ENCODE results near the gene RPS27L.

The RPS27L gene

DNA sequence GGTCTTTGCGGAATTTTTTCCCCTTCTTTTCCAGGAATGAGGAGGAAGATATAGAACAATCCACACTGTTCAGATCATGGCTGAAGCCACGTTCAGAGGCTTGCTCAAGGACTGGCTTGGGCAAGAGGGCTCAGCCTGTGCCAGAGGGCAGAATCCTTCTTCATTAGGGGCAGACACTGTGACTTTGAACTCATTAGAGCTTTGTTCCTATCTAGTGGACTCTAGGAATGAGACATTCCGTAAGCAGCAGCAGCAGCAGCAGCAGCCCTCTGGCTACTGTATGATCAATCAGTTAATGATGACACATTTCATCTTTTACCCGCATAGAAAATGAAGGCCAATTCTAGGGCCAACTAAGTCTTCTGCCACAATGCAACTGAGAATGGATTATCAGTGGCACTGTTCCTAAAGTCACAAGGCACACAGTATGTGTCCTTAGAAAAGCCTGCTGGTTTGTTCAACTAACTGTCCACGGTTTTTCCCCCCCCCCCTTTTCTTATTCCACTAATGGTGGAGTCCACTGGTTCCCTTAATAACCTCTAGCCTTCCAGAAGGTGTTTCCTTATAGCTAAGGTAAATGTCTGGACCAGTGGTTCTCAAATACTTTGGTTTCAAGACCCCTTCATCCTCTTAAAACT, 30.4 kb upstream of the RPS27L start:
- no peak for DNase-seq

DNA sequence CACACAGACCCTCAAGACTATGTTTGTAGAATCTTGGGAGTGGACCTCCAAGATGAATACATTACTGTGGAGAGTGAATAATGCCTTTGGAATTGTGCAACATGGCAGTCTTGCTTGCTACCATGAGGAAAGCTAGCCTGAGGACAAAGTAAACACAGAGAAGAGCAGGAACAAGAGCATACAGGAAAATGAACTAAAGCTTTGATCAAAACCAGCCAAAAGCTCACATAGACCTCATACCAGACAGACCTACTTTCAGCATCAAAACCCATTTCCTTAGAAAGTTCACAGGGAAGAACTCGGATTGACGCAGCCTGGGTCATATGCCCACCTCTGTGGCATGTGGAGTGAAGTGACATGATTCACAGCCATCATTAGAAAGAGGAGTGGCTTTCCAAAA, 28.8 kb upstream of the RPS27L start:
- DNase-seq: no peak

DNA sequence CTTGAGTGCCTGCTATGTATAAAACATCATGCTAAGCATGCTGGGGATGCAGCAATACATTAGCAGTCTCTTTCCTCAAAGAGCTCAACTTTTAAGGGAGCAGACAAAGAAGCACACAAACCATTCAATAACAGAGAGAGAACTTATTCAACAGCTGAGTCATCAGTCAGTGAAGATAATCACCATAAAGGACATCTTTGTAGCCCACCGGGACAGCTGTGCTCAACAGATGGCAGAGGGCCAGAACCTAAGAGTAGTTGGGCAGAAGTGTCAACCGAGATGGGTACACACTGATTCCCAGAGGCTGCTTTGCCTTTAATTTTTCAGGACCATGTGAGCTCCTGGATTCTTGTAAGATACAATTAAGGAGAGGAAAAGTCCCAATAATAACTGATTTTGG, 27.9 kb upstream of the RPS27L start:
- DNase-seq: no peak

DNA sequence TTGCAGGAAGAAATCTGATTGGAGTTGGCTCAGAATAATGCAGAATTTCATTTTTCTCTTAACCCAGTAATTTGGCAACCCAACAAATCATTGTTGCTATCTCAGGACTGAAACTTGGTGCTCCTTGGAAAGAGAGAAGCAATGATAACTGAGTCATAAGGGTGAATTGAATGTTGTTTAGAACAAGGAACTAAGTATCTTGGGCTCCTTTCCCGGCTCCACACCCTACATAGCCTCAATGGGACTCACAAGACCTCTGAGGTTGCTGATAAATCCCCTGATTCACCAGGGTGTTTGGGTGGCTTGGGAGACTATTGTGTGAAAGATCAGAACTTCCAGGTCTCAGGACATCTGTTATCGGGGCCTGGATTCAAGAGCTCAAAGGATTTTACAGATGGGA, 24.4 kb upstream of the RPS27L start:
- no peak for DNase-seq

DNA sequence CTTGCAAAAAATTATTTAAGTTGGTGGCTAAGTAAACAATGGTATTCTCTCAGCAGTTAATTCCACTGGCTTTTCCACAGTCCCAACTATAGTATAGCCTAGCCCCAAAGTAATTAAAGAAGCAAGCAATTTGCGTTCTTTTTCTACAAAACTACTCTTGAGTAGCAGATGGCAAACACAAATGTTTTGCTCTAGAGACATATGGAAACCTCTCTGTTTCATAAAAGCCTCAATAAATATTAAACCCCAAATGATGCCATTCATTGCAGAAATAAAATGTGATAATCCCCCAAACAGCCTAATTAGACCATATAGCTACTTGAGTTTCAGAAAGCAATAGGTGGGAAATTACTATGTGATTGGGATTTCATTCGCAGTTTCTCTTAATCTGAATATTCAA, 23.5 kb upstream of the RPS27L start:
- DNase-seq: no peak

DNA sequence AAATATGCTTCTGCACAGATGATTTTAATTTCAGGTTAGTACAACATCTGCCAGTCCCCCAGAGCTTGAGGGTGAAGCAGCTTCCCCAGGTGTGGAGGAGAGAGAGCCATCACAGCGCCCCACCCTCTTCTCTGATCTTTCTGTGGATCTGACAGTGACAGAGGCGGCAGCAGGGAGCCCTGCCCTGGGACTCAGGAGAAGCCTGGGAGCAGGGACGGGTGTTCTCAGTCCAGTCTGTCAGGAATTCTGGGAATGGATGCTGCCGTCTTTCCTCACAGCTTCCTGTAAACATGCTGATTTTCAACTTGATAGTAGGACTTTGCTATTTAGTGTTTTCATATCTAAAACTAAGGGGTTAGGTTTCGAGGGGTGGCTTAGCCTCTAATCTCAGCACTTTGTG, 20.8 kb upstream of the RPS27L start:
- no peak for DNase-seq

DNA sequence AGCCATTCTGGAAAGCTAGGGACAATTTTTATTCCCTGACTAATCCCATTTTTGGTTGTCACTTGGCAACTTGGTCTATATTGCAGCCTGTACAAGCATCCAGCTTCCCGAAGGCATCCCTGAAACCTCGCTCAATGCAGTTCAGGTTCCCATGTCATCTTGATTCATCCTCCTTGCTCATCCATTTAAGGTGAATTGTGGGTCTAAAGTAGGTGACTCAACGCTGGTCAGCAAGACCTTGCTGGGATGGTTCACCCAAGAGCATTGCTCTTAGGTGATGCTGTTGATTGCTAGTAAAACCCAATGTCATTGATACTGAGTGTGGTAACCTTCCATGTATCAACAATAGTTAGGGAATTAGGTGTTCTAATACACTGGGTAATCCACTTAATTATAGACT, 19.0 kb upstream of the RPS27L start:
- no peak for DNase-seq

DNA sequence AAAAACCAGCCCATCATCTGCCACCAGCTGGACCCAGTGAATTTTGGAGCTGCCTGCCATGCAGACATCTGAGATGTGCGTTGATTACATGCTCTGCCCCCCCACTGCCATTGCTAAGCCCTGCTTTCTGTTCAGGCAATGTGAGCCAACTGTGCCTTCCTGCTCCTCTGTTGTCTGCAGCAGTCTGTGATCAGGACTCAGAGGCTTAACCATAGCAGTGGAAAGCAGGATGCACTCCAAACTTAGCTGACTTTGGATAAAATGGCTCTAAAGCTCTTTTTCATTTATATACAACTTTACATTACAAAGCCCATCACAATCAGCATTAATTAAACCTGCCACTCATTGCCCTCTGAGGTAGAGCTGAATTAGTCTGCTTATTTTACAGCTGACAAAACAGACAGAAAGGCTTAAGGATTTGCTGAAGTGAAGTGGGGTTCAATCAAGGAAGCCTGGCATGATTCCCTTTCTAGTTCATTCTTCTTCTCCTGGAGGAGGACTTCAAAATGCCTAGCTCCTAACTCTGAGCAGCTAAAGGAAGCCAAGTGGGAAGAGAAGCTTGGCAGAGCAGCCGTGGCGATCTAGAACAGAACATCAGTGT, 15.7 kb upstream of the RPS27L start:
- no peak for DNase-seq

DNA sequence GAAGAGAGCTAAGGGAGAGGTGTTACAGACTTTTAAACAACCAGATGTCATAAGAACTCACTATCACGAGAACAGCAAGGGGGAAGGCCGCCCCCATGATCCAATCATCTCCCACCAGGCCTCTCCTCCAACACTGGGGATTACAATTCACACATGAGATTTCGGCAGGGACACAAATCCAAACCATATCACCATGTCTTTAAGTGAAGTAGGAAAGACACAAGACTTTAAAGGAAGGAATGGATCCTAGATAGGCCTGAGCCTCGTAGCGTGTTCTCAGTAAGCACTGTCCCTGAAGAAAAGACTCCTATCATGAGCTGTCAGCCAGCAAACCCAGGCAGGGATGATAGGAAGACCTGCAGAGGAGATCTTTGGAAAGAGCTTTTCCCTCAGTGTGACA, 15.1 kb upstream of the RPS27L start:
- DNase-seq: no peak

DNA sequence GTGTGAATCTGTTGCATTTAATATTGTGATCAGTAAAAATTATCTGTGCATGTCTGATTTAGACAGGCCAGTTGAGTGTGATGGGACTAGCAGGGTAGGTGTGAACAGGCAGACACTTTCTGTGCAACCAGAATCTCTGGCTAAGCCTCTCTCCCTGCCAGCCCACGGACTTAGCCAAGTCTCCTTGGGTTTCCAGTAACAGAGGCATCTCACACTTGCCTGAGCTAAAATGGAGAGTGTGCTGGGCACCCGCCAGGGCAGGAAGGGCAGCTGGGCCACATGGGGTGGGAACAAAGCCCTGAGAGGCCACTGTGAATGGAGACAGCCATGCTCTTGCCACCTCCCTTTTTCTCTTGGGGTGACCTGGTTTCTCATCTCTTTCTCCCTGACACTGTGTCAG, 12.5 kb upstream of the RPS27L start:
- no peak for DNase-seq

DNA sequence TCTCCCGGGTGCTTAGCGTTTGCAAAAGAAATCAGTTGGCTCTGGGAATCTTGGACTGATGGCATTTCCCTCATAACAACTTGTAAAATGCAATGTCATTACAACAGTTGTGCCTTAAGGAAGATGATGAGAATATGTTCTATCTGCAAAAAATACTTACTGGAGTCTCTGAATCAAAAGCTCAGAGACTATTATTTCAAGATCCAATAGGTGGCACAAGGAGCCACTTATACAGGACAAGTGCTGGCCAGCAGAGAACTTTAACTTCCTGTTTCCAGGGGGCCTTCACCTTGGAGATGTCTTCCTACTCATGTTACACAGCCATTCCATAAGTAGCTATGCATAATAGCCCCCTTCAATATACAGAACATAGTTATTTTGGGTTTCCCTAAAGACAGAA, 8.9 kb upstream of the RPS27L start:
- DNase-seq: no peak

DNA sequence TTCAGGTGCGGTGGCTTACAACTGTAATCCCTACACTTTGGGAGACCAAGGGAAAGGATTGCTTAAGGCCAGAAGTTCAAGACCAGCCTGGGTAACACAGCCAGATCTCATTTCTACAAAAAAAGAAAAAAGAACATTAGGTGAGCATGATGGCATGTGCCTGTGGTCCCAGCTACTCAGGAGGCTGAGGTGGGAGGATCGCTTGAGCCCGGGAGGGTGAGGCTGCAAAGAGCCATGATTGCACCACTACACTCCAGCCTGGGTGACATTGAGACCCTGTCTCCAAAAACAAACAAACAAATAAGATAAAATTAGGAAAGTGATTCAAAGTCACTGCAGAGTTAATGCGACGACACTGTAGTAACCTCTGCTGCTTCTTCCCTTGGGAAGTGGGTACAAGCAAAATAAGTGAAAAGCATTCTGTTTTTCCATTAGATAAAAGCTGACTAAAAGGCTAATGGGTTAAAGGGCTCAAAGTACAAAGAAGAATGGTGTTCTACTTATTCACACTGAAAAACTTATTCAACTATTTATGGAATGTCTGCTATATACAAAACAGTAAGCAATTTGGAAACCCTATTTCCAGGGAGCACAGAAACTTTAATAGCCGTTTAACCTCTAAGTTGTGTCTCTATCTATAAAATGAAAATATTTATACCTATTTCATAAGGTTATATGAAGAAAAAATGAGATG, 8.0 kb upstream of the RPS27L start:
- no peak for DNase-seq

DNA sequence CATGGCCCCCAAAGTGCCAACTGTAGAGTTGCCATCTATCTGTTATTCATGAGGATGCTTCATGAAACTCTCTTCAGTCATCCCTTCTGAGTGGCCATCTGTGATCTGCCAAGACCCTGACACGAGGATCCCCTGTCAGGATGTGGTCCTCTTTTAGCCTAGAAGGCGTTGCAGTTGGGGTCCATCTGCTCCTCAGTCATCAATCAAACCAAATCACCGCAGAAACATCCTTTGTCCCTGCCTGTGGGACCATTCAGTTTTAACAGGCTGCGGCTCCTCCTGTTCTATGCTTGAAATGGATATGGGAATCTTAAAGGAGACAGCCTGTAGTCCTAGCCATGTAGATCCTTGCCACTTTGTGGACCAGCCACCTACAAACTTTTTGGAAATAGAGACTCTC, 5.9 kb upstream of the RPS27L start:
- DNase-seq: no peak

DNA sequence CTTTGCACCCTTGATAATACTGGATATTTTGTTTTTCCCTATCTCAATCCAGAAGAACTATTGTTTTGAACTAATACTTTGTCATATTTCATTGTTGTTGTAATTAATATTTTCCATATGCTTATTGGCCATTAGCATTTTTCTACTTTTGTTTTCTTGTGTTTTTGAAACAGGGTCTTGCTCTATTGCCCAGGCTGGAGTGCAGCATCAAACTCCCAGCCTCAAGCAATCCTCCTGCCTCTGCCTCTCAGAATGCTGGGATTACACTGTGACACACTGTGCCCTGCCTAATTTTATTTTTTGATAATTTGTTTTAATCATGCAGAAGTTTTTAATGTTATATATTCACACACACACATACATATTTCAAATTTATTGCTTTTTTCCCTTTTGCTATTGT, 3.4 kb upstream of the RPS27L start:
- no peak for DNase-seq

DNA sequence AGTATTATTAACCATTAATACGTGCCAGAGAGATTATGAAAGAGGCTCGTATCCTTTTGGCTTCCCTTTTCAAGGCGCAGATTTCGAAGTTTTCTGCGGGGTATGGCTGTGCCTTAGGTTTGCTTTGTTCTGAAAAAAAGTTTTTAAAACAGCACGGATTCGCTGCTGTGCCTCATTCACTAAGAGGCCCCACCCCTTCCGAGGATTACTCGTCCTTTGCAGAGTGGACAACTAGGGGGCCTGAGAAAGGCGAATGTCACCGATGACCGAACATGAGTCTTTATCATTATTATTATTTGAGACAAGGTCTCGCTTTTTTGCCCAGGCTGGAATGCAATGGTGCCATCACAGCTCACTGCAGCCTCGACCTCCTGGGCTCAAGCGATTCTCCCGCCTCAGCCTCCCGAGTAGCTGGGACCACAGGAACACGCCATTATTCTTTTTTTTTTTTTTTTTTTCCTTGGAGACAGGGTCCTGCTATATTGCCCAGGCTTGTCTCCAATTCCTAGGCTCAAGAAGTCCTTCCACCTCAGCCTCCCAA, 684 bp upstream of the RPS27L start:
- DNase-seq: peak in 1 of 2 donors; percentile 11

DNA sequence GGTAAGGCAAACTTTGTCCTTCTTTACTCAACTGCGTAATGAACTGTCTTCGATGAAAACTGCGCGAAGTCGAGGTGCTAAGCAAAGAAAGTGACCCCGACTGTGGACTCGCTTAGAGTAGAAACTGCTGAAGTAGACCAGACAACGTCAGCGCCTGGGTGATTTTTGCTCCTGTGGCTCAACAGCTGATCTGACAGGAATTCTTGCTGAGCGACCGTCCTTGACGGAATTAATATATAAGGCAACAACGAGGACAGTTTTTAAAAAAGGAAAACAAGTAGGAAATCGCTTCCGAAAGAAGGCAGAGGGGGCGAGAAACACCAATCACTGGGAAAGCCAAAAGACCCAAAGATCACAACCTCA, 541 bp downstream of the RPS27L start:
- peak in 1 of 2 donors; percentile 9 for DNase-seq

DNA sequence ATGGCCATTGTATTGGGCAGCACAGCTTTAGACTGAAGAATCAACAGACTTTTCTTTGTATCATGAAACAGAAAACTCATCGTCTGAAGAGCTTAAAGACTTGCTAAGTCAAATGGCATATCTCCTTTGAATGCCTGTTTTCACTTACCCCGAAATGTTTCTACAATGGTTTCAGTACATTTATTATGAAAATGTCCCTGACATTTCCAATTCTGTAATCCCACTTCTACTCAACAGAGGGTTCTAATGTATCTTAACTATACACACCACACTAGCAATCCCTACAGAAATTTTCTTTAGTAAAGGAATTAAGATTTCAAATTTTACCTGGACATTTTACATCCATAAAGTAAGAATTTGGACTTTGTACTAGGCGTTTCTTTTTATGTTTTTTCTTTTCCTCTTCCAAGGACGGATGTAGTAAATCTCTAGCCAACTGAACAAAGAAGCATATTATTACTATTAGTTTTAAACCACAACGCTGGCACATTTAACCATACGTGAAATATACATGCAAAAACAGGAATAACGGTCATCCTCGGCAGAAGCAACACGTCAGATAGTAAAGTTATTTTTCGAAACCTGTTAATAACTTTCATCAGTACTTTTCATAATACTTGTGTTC, 1.1 kb downstream of the RPS27L start:
- no peak for DNase-seq

DNA sequence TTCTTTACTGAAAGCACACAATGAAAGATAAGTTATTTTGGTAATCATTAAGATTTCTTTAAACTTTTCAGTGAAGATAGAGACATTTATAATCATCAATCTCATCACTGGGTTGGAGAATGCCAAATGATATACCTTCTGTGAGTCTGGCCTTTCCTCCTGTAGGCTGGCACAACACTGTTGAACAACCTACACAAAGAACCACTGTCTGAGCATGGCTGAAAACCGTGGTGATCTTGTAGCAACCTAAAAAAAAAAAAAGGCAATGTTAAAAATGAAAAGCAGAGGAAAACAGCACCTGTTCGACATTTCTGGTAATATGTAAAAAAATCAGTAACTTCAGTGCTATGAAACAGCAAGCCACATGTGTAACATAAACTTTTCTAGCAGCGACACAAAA, 1.8 kb downstream of the RPS27L start:
- DNase-seq: no peak

DNA sequence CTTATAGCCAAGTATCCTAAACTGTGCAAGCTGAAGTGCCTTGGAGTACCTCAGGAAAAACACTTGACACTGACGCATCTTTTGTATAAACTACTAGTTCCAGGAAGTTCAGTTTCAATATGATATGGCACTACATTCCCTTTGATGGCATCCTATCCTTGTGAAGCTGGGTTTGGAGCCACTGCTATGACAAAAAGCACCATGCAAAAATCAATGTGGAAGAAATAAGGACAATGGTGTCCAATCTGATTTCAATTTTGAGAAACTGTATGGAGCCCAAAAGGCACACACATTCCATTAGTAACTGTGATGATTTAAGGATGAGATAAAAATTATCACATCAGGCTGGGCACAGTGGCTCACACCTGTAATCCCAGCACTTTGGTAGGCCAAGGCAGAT, 5.6 kb downstream of the RPS27L start:
- DNase-seq: no peak

DNA sequence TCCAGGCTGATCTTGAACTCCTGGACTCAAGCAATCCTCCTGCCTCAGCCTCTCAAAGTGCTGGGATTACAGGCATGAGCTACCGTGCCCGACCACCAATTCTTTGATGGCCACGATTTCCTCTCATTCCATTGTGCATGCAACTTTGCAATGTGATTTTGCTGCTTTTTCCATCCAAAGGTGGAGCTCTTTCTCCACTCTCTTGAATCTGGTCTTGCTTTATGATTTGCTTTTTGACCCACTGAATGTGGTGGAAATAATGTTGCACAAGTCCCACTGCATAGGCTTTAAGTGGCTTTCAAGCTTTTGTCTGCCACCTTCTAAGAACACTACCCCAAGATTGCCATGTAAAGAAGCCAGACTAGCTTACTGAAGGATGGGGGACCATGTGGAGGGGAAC, 10.6 kb downstream of the RPS27L start:
- DNase-seq: no peak

DNA sequence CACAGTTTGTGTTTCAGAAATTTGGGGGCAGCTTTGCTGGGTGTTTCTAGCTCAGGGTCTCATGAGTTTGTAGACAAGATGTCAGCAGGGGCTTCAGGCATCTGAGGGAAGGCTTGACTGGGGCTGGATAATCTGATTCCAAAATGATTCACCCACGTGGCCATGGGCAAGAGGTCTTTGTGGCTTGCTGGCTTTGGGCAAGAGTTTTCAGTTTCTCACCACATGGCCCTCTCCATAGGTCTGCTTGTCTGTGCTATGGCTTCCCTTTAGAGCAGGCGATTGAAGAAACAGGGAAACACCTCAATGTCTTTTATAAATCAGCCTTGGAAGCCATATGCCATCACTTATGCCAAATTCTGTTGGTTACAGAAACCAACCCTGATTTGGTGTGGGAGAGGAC, 11.9 kb downstream of the RPS27L start:
- no peak for DNase-seq

DNA sequence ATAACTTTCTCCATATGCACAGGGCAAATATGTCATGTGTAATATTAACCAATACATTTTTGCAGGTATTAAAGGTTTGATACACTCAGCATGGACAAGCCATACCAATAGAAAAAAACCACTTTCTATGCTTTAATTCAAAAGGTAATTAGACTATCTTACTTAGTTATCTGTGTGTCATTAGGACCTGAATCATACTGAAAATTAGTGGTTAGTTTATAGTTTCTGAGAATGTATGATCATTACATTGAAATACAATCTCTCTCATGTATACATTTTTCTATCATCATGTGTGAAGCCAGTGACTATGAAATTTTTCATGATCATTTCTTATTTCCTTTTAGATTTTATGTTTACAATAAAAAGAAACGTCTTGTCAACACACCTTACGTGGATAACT, 16.3 kb downstream of the RPS27L start:
- DNase-seq: no peak

DNA sequence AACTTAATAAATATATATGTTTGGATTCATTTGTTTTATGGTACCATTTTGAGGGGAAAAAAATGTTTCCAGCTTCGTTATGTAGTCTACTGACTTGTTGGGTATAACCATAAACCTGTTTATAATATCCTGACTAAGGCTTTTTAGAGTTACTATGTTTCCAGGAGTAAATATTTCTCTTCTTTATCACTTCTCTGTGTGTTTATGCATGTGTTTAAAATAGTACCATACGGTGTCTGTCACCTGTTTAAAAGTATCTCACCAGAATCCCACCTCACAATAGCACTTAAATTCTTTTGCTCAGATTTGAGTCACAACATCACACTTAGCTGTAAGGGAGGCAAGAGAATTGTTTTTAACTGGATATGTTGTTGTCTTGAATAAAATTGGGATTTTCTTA, 20.5 kb downstream of the RPS27L start:
- DNase-seq: no peak

DNA sequence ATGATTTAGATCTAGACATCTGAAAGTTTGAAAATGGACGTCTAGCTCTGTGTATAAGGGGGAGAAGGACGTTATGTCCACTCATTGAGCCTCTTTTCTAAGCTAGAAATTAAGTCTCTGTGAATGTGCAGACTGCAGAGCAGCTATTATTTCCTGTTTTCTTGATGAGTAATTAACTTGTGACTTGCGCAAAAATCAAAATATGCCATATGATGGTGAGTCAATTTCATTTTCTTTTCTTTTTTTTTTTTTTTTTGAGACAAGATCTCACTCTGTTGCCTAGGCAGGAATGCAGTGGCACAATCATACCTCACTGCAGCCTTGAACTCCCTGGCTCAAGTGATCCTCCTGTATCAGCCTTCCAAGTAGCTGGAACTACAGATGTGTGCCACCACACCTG, 21.5 kb downstream of the RPS27L start:
- no peak for DNase-seq

All from activated CD4-positive, alpha-beta T cell treated with anti-CD3 and anti-CD28 coated beads for 4 hours (primary cell).